DMS 273 (cell line): ENCODE results near the gene DRC7.
A peak's percentile ranks its signal among the peaks of the same experiment; 100 is the strongest.
"Not testable (repeated sequence)": the region's sequence is repeated elsewhere in the genome, so short reads cannot be mapped to it uniquely, and the experiment has no call there.

Experiments used
- DNase-seq: peaks from one replicate; lab custom pipeline; 2025; ENCODE audit not compliant: unreplicated experiment; lab: John Stamatoyannopoulos, UW

DRC7 gene

DNA sequence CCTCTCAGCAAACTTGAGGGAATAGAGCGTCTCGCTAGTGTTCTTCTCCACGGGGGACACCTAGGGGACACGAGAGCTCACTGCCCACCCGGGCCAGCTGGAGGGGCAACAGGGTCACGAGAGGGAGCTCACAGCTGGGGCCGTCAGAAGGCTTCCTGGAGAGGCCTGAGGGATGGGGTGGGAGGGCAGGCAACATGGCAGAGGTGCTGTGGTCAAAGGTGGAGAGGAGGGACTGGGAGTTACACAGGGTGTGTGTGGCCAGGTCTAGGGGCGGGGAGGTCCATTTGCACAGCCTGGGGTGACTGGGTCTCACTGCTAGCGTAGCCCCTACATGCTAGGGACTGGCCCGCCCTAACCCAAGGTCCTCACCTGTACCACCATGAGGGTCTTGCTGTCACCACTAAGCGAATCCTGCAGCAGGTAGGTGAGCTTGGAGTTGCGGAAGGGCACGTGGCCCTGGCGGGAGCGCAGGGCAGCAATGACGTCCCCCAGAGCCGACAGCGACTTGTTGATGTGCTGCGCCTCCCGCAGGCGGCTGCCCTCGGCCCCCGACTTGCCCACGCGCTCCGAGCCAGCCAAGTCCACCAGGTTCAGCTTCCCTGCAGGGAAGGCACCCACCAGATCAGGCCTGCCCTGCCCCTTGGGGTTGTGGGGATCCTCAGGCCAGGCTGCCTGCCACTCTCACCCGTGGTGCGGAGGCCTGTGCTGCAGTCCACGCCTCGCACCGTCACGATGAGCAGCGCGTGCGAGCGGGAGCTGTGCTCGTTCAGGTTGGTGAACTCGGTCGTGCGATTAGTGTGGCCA lies 66.0 kb downstream of the DRC7 start:
- DNase-seq, result no peak

DNA sequence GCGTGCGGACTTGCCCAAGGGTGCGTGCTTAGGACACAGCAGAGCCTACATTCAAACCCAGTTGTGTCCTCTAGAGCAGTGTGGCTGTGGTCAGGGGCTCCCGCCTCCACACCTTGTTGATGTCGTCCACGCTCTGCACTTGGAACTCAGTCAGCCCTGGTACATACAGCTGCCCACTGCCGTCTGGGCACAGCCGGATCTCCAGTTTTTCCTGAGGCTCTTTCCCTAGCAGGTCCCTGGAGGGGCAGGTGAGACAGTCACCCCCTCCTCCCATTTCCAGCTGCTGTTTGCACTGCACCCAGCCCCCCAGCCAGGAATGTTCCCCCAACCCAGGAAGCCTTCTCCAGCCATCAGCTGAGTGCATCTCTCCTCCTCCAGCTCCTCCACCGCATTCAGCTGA lies 66.7 kb downstream of the DRC7 start:
- DNase-seq, result peak; percentile 37

DNA sequence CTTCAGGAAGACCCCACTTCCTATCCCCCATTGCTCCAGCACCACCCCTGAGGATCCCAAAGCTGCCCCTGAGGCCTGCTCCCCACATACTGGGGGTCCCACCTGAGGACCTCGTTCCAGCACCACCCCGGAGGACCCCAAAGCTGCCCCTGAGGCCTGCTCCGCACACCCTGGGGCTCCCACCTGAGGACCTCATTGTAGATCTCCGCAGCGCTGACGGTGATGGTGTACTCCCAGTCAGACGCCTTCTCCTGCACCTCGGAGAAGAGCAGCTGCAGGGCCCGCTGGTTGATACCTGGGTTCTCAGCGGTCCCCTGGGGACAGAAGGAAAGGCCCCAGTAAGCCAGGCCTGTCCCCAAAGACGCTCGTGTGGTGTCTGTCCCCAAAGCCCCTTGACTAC lies 67.4 kb downstream of the DRC7 start:
- DNase-seq, result no peak

DNA sequence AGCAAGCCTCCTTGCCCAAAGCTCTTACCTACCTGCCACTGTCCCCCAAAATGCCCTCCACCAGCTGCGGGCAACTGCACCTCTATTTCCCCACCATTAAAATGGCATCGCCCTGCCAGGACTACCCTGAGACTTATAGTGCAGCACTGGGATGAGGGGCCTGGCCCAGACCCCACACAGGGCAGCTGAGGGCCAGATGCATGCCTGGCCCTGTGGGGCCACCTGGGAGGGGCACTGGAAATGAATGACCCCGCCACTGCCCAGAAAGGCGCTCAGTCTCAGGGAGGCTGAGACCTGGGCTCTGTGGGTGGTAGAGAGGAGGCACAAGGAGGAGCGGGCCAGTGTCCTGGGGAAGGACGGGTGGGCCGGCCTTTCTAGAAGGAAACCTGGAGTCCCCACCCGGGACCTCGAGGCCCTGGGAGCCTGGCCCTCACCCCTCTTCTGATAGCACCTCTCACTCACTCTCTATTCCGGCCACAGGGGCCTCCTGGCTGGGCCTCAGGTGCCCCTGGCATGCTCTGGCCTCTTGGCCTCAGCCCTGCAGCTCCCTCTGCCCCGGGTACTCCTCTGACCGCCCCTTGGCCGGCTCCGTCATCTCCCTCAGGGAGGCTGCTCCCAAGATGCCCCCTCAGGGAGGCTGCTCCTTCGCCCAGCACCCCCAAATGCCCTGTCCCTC lies 67.9 kb downstream of the DRC7 start:
- no peak for DNase-seq

DNA sequence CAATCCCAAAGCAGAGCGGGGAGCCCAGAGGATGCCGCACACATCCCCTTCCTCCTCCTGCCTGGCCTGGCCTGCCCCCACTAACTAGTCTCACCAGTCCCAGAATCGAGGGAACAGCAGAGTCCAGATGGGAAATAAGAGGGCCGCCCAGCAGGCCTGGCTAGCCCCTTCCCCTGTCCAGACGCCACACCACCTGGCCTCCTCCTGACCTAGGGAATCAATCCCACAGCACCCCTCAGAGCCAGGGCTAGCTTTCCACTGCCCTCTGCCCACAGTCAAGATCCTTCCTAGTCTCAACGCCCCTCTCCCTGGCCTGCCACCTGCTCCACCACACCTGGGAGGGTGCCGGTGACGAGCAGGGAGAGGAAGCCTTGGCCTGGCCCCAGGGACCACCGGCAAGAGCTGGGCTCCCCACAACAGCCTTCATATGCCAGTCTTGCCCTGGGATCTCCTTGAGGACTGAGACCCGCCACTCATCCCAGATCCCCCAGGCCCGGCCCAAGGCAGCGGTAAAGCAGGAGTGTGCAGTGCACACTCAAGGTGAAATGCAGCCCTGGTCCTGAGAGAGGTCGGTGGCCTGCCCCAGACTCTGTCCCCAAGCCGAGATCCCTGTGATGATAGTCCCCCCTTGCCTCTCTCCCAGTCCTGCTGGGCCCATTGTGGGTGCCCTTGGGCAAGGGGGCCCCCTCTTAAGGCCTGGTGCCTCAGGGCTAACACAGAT lies 68.8 kb downstream of the DRC7 start:
- no peak for DNase-seq

GRCh38 chr16:57764006-57764340 lies 69.4 kb downstream of the DRC7 start:
- no peak for DNase-seq

DNA sequence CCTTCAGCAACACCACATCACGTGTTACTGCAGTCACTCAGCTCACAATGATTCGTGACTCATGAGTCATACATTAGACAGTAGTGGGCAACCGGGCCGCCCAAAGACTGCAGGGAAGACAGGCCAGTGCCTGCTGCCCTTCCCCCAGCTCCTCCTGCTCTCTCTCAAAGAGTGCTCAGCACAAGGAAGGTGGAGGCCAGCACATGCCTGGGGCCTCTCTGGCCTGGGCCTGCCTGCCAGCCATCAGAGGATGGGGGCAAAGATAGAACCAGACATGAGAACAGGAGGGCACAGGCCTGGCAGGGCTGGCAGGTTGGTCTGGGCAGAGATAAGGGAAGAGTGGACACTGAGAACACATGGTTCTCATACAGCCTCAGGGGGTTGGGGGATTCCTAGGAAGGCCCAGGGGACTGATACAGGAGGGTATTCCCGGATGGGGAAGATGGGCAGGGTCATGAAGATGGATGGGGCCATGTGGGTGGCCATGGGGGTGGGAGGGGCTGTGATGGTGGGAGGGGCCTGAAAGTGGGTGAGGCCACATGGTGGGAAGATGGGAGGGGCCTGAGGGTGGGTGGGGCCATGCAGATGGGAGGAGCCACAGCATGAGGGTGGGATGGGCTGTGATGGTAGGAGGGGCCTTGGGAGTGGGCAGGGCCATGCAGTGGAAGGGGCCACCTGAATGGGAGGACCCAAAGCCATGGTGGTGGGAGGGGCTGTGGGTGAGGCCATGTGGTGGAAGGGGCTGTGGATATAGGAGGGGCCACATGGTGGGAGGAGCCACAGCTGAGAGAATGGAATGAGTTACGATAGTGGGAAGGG lies 69.9 kb downstream of the DRC7 start:
- DNase-seq, result peak; percentile 62

- DNase-seq, result no peak
Measured at GRCh38 chr16:57765160-57765728, 70.6 kb downstream of the DRC7 start.

DNA sequence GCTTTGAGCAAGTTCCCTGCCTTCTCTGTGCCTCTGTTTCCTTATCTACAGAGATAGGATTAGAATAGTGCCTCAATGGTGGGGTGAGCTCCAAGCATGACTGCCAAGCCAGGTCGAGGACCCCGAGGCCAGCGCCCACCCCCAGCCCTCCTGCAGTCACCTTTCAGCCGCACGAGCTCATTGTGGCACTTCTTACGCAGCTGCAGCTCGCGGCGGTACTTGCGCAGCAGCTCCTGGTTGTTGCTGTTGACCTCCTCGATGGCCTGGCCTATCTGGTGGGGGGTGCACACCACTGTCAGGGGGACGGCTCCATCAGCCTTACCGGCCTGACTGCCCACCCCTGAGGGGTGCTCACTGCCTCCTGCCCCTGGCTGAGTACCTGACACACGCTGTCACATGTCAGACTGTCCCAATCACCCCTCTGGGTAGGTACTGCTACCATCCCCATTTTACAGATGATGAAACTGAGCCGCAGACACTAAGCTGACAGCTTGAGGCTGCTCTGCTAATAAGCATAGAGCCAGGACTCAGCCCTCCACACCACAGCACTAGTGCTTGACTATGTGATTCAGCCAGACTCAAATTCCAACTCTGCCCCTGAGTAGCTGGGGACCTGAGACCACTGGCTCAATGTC lies 72.2 kb downstream of the DRC7 start:
- DNase-seq, result no peak

DNA sequence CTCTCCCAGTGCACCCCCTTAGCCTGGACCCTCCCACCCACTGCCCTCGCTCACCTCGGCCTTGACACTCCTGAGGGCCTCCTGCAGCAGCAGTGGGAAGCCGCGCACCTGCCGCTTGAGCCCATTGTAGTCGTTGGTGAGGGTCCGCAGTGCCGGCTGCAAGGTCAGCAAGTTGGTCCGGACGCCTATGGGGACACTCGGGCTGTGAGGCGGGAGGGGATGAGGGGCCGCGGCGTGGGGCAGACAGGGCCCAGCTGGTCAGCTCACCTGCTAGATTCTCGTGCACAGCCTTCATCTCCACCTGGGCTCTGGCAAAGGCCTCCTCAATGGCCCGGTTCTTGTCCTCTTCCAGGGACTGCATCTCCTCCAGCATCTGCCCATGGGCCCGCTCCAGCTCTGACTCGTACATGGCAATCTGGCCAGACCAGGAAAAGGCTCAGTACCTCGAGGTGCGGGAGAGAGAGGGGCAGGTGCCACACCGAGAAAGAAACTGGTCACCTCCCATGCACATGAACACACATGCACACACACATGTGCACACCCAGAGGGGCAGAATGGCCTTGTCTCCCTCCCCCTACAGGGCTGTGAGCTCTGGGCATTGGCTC lies 75.0 kb downstream of the DRC7 start:
- DNase-seq, result no peak

DNA sequence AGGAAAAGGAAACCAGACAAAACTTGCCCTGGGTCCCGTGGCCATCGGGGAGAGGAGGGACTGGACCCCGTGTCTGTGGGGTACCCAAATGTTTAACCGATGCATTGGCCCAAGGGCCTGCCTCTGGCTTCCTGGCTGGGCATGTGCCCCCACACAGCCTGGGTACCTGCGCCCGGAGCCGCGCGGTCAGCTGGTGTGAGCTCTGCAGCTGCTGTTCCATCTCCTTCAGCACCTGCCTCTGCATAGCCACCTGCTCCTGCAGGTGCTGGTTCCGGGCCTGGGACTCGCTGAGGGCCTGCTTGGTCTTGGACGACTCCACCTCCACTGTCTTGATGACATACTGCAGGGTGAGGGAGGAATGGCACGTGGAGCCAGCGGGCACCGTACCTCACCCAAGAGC lies 75.8 kb downstream of the DRC7 start:
- DNase-seq, result no peak

DNA sequence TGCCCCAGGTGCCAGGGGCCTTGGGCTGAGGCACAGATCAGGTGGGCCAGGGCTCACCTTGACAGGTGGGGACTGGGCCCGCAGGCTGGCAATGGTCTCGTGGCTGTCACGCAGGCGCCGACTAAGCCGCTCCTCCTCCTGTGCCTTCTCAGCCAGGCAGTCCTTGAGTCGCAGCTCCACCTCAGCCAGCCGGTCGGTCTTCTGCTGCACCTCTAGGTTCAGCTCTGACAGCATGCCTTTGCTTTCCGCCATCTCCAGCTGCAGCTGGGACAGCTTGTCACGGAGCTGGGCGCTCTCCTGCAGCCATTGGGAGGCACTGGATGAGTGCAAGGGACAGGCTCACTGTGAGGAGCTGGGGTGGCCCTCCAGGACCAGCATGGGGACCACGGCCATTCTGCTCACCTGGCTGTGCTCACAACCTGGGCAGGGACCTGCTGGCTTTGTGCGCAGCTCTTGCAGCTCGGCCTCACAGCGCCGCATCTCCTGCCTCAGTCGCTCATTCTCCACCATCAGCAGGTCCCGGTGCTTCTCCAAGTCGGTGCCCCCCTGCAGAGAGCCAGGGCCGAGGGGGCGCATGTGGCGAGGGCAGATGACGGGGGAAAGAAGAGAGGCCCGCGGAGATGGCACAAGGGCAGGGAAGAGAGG lies 76.7 kb downstream of the DRC7 start:
- no peak for DNase-seq

GRCh38 chr16:57773019-57773418 lies 78.4 kb downstream of the DRC7 start:
- DNase-seq, result no peak

DNA sequence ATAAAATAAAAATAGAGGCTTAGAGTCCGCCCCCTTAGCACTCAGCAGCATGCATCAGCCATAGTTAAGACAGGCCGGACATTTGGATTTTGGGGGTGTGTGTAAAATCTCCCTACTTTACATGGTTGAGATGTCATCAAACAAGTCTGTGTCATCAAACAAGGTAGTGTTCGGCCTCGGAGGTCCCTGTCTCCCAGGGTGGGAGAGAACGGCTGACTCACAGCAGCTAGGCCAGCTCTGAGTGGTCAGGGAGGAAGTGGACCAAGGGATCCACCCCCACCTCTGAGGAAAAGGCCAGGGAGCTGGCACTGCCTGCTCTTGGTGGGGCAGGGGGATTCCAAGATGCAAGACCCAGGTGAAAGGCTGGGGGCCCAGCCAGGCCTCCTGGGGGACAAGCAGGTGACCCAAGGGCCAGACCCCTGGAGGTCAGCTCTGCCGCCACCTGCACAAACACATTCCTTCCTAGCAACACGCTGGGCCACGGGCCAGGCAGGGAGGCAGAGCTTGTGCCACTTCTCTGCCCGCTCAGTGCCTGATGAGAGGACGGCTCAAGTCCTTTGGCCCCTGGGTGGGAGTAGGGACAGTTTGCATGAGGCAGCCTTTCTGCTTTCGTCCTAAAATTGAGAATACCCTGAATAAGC lies 79.2 kb downstream of the DRC7 start:
- no peak for DNase-seq

DNA sequence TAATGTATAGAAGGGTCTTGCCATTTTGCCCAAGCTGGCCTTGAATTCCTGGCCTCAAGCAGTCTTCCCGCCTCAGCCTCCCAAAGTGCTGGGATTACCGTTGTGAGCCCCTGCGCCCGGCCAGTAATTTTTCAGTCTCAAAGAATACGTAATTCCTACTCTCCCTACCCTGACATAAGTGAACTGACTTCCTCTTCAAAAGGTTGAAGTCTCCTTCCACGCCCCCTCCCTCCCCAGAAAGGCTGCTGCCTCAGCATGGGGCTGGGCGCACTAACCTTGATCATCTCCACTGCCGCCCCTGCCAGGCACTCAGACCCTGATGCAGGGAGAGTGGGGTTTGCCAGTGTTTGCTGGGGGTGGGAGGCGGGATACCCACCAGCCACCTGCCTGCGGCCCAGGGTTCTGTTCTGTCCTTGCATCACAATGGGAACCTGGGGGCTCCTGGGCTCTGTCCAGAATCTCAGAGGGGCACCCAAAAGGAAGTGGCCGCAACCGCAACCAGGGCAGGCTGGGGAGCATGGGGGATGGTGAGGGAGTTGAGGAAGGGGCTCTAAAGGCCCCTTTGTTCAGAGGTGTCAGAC lies 80.2 kb downstream of the DRC7 start:
- no peak for DNase-seq

- DNase-seq, result no peak
Measured at GRCh38 chr16:57775661-57776469, 81.3 kb downstream of the DRC7 start.

- no peak for DNase-seq
Measured at GRCh38 chr16:57778658-57779057, 84.1 kb downstream of the DRC7 start.

GRCh38 chr16:57779836-57780235 lies 85.2 kb downstream of the DRC7 start:
- not testable (repeated sequence) for DNase-seq
